ENCODE results near the gene HGFAC. TPM values are rescaled to one million over a fixed set of nuclear protein-coding genes. Genes with fewer than 3 reads are reported as not detected.

Gene HGFAC
- total RNA-seq, 3 donors from 2014 or later (not counting 1 experiment from before 2014, with no cell fraction given) = 0.43 to 0.54 TPM; not detected in 1

GRCh38 chr4:3404546-3404945 is 37.2 kb upstream of the HGFAC start:
- 95% methylated on average over 4 of the region's 4 CpGs for WGBS (ENCODE audit: insufficient coverage)
- Mint-ChIP-seq H3K36me3 (no peaks in the 10 kb centered on the region), H3K9me3 (no peaks in the 10 kb centered on the region), H3K27me3 (ENCODE audit: low read depth in 2 of 2) (no peaks in the 10 kb centered on the region), H3K4me3 (no peak overlapping the region), H3K4me1 (peaks cover 11 to 13% of the 10 kb centered on the region in 2 donors), H3K27ac (no peak overlapping the region)
- DNase-seq (no peak), ATAC-seq (no peak)
- no peak overlapping the region for H3K27ac ChIP-seq (ENCODE audit: low read length)
- H3K4me3 ChIP-seq (ENCODE audit: low read length) = no peak overlapping the region
- no peaks in the 10 kb centered on the region for H3K36me3 ChIP-seq (ENCODE audit: control insufficient read depth, insufficient read depth, low read length)
- H3K9me3 ChIP-seq (ENCODE audit: control insufficient read depth, insufficient read depth, low read length) = no peaks in the 10 kb centered on the region
- H3K4me1 ChIP-seq (ENCODE audit: control insufficient read depth, insufficient read depth, low read length) = peaks cover 19% of the 10 kb centered on the region
- TF ChIP-seq, protein P1, sequence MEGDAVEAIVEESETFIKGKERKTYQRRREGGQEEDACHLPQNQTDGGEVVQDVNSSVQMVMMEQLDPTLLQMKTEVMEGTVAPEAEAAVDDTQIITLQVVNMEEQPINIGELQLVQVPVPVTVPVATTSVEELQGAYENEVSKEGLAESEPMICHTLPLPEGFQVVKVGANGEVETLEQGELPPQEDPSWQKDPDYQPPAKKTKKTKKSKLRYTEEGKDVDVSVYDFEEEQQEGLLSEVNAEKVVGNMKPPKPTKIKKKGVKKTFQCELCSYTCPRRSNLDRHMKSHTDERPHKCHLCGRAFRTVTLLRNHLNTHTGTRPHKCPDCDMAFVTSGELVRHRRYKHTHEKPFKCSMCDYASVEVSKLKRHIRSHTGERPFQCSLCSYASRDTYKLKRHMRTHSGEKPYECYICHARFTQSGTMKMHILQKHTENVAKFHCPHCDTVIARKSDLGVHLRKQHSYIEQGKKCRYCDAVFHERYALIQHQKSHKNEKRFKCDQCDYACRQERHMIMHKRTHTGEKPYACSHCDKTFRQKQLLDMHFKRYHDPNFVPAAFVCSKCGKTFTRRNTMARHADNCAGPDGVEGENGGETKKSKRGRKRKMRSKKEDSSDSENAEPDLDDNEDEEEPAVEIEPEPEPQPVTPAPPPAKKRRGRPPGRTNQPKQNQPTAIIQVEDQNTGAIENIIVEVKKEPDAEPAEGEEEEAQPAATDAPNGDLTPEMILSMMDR (IDR thresholded peaks at IDR 0.05) = no peak
- intact Hi-C loops (cut with micrococcal nuclease) = no loop called here
- no peaks in the 10 kb centered on the region for H3K27me3 ChIP-seq (ENCODE audit: control insufficient read depth, insufficient read depth, low read length)

DNA sequence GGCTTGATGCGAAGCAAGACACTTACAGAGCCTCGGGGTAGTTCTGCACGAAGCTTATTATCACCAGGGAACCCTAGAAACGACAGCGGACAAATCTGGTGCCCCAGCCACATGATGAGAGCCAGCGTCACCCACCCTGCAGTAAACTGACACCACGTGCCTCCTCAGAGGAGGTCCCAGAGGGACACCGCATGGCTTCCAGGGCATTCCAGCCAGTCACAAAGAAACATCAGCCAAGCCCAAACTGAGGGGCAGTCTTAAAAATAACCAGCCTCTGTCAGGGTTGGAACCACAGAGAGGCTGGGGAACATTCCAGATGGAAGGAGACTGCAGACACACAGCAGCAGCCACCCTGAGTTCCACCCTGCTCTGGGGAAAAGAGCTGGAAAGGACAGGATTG is 36.6 kb upstream of the HGFAC start:
- Histone ChIP-seq H3K27me3 (ENCODE audit: control insufficient read depth, insufficient read depth, low read length) (no peaks in the 10 kb centered on the region), H3K9me3 (ENCODE audit: control insufficient read depth, insufficient read depth, low read length) (no peaks in the 10 kb centered on the region), H3K4me1 (ENCODE audit: control insufficient read depth, insufficient read depth, low read length) (peaks cover 19% of the 10 kb centered on the region), H3K36me3 (ENCODE audit: control insufficient read depth, insufficient read depth, low read length) (no peaks in the 10 kb centered on the region), H3K4me3 (ENCODE audit: low read length) (no peak overlapping the region), H3K27ac (ENCODE audit: low read length) (no peak overlapping the region)
- Mint-ChIP-seq H3K27me3 (ENCODE audit: low read depth in 2 of 2) (no peaks in the 10 kb centered on the region), H3K4me3 (no peak overlapping the region), H3K4me1 (peaks cover 11 to 13% of the 10 kb centered on the region in 2 donors), H3K27ac (no peak overlapping the region), H3K36me3 (no peaks in the 10 kb centered on the region), H3K9me3 (no peaks in the 10 kb centered on the region)
- ATAC-seq (no peak), DNase-seq (no peak)
- intact Hi-C loops (cut with micrococcal nuclease) = no loop called here
- WGBS (ENCODE audit: insufficient coverage) = 93% methylated on average over 8 of the region's 8 CpGs
- TF ChIP-seq, protein P1 (IDR thresholded peaks at IDR 0.05) = no peak

DNA sequence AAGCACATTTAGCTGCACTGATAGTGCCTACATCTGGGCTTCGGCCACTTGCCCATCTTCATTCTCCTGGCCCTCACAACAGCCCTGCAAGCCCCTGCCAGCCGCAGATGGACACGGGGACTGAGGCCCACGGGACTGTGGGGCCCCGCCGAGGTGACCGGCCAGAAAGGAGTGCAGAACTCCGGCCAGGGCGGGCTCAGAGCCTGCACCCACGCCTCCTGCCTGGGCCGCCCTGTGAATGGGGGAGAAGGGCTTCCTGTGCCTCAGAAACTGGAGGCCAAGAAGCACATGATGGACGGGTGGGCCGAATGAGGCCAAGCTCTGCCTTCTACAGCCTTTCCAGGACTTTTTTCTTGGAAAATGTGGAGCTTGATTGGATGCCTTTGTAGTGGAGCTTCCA is 35.7 kb upstream of the HGFAC start:
- H3K9me3 Mint-ChIP-seq = no peaks in the 10 kb centered on the region
- no peaks in the 10 kb centered on the region for H3K36me3 Mint-ChIP-seq
- no peak overlapping the region for H3K4me3 ChIP-seq (ENCODE audit: low read length)
- H3K27ac ChIP-seq (ENCODE audit: low read length) = no peak overlapping the region
- no peaks in the 10 kb centered on the region for H3K36me3 ChIP-seq (ENCODE audit: control insufficient read depth, insufficient read depth, low read length)
- H3K27me3 ChIP-seq (ENCODE audit: control insufficient read depth, insufficient read depth, low read length) = no peaks in the 10 kb centered on the region
- H3K27me3 Mint-ChIP-seq (ENCODE audit: low read depth in 2 of 2) = no peaks in the 10 kb centered on the region
- 96% methylated on average over 13 of the region's 13 CpGs for WGBS (ENCODE audit: insufficient coverage)
- H3K9me3 ChIP-seq (ENCODE audit: control insufficient read depth, insufficient read depth, low read length) = no peaks in the 10 kb centered on the region
- TF ChIP-seq, protein P1 (IDR thresholded peaks at IDR 0.05) = no peak
- intact Hi-C loops (cut with micrococcal nuclease) = no loop called here
- no peak overlapping the region for H3K4me3 Mint-ChIP-seq
- no peak for DNase-seq
- no peak for ATAC-seq
- peaks cover 11 to 13% of the 10 kb centered on the region in 2 donors for H3K4me1 Mint-ChIP-seq
- H3K4me1 ChIP-seq (ENCODE audit: control insufficient read depth, insufficient read depth, low read length) = peaks cover 19% of the 10 kb centered on the region
- H3K27ac Mint-ChIP-seq = no peak overlapping the region

DNA sequence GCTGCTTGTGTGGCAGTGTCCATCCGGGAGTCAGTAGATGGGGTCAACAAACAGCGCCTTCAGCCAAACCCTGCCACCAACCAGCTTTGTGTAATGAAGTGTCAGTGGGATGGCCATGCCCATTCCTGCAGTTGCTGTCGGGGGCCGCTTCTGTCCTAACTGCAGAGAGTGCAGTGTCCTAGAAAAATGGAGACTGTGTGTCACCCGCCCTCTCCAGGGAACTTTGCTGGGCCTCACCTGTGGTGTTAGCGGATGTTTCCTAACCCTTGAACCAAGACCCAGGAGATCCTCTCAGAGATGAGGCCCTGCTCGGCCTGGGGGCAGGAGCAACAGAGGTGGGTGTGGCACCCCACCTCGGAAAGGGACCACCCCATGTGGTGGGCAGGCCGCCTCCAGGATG is 35.3 kb upstream of the HGFAC start:
- Histone ChIP-seq H3K9me3 (ENCODE audit: control insufficient read depth, insufficient read depth, low read length) (no peaks in the 10 kb centered on the region), H3K4me3 (ENCODE audit: low read length) (no peak overlapping the region), H3K4me1 (ENCODE audit: control insufficient read depth, insufficient read depth, low read length) (peaks cover 19% of the 10 kb centered on the region), H3K27ac (ENCODE audit: low read length) (no peak overlapping the region), H3K36me3 (ENCODE audit: control insufficient read depth, insufficient read depth, low read length) (no peaks in the 10 kb centered on the region), H3K27me3 (ENCODE audit: control insufficient read depth, insufficient read depth, low read length) (no peaks in the 10 kb centered on the region)
- H3K27me3 Mint-ChIP-seq (ENCODE audit: low read depth in 2 of 2) = no peaks in the 10 kb centered on the region
- WGBS (ENCODE audit: insufficient coverage) = 92% methylated on average over 9 of the region's 9 CpGs
- DNase-seq = no peak
- TF ChIP-seq, protein P1 (IDR thresholded peaks at IDR 0.05) = no peak
- no peaks in the 10 kb centered on the region for H3K36me3 Mint-ChIP-seq
- intact Hi-C loops (cut with micrococcal nuclease) = no loop called here
- H3K4me3 Mint-ChIP-seq = no peak overlapping the region
- H3K9me3 Mint-ChIP-seq = no peaks in the 10 kb centered on the region
- no peak overlapping the region for H3K27ac Mint-ChIP-seq
- no peak for ATAC-seq
- peaks cover 11 to 13% of the 10 kb centered on the region in 2 donors for H3K4me1 Mint-ChIP-seq

All from natural killer cell (primary cell).